DND-41 (cell line): ENCODE data around the gene SLC15A1.

Source experiments
- ATAC-seq: fragments of 200-7000 bp; cut with Tn5 transposase; 3 replicates; pipeline ENCODE4 v1.9.1; 2021; ENCODE audit warnings: low read depth; ENCODE audit not compliant: insufficient read depth
- DNase-seq: peaks from one replicate; pipeline ENCODE4 v3.0.0-alpha.2; 2020
- H2AFZ ChIP-seq: 2 replicates; pipeline ENCODE4 v1.6.0; 2012; ENCODE audit warnings: low read depth, low read length
- H3K27ac ChIP-seq: 2 replicates; pipeline ENCODE4 v1.5.1; 2012; ENCODE audit warnings: low read length, inconsistent platforms
- H3K27me3 ChIP-seq: fragments of 200-600 bp; sonication (generic); 2 replicates; pipeline ENCODE4 v1.6.0; 2012; ENCODE audit warnings: low read length, mild to moderate bottlenecking, inconsistent platforms; ENCODE audit not compliant: insufficient read depth, poor library complexity
- H3K36me3 ChIP-seq: 2 replicates; pipeline ENCODE4 v1.5.1; 2012; ENCODE audit warnings: low read length, inconsistent platforms; ENCODE audit not compliant: insufficient read depth
- H3K4me1 ChIP-seq: 2 replicates; pipeline ENCODE4 v1.5.1; 2012; ENCODE audit warnings: mild to moderate bottlenecking, low read length; ENCODE audit not compliant: insufficient read depth
- H3K4me2 ChIP-seq: 2 replicates; pipeline ENCODE4 v1.6.0; 2012; ENCODE audit warnings: mild to moderate bottlenecking, moderate library complexity, low read length, inconsistent platforms; ENCODE audit not compliant: insufficient read depth
- H3K4me3 ChIP-seq, 2 experiments: fragments of 200-600 bp in 1 of 2; shearing (Covaris generic) in 1 of 2; 2 replicates each; pipeline ENCODE4 v1.5.1; 2012 to 2016; ENCODE audit warnings: inconsistent platforms in 2 of 2, low read length in 2 of 2, mild to moderate bottlenecking in 2 of 2, low read depth in 1 of 2, moderate library complexity in 1 of 2
- H3K79me2 ChIP-seq: 2 replicates; pipeline ENCODE4 v1.6.0; 2012; ENCODE audit warnings: low read length, inconsistent platforms; ENCODE audit not compliant: insufficient read depth
- H3K9ac ChIP-seq: 2 replicates; pipeline ENCODE4 v1.6.0; 2012; ENCODE audit warnings: low read depth, mild to moderate bottlenecking, inconsistent platforms, low read length, moderate library complexity
- H3K9me3 ChIP-seq: 2 replicates; pipeline ENCODE4 v1.5.1; 2012; ENCODE audit warnings: low read length, moderate library complexity, mild to moderate bottlenecking, inconsistent platforms; ENCODE audit not compliant: insufficient read depth, severe bottlenecking
- H4K20me1 ChIP-seq: 2 replicates; pipeline ENCODE4 v1.6.0; 2012; ENCODE audit warnings: low read length; ENCODE audit not compliant: insufficient read depth
- EZH2 ChIP-seq: IDR thresholded peaks from 3 replicates; pipeline ENCODE4 v1.6.1; 2012; ENCODE audit warnings: borderline replicate concordance, low read depth, mild to moderate bottlenecking, moderate library complexity, low read length, inconsistent platforms; ENCODE audit not compliant: severe bottlenecking
- TF ChIP-seq, protein P1 (sequence below): IDR thresholded peaks from 2 replicates; pipeline ENCODE4 v1.5.1; 2012; ENCODE audit warnings: borderline replicate concordance, low read length, moderate library complexity, mild to moderate bottlenecking; ENCODE audit not compliant: poor library complexity, severe bottlenecking; ENCODE audit errors: extremely low read depth

SLC15A1 gene

DNA sequence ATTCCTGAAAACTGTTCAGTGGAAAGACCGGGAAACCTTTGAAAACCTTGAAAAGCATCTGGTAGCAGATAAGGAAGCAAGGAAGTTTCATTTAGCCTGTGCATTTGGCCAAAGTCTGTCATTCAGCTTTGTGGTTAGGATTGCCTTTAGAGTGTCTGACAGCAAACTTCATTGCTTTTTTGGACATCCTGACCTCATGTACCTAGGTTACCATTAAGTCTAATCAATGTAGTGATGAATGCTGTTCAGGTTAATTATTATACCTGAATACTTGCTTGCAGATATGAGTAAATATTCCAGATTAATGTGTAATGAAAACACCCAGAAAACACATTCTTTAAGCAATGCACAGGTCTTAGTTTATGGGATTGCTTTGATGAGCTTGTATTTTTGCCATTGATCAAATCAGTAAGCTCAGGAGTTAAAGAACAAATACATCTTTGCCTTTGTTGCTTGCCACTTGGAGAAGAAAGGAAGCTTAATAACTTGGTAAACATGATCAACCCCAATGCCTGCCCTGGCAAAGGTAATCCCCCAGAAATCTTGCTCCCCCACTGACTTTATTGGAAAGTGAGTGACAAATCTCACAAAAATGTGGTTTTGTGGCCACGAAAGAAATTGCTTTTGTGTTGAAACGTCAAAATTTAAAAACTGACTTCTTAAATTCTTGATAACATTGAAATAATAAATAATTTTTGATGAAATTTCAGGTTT, 87.4 kb downstream of the SLC15A1 start:
- Histone ChIP-seq H3K36me3 (no peaks in the 10 kb centered on the region), H3K4me2 (no peak overlapping the region), H3K27ac (no peak overlapping the region), H3K4me3 (no peak overlapping the region), H3K79me2 (no peaks in the 10 kb centered on the region), H3K27me3 (peaks cover 5% of the 10 kb centered on the region), H2AFZ (no peak overlapping the region), H4K20me1 (no peaks in the 10 kb centered on the region), H3K9me3 (no peaks in the 10 kb centered on the region), H3K4me1 (no peaks in the 10 kb centered on the region), H3K9ac (no peak overlapping the region)
- TF ChIP-seq, protein P1, sequence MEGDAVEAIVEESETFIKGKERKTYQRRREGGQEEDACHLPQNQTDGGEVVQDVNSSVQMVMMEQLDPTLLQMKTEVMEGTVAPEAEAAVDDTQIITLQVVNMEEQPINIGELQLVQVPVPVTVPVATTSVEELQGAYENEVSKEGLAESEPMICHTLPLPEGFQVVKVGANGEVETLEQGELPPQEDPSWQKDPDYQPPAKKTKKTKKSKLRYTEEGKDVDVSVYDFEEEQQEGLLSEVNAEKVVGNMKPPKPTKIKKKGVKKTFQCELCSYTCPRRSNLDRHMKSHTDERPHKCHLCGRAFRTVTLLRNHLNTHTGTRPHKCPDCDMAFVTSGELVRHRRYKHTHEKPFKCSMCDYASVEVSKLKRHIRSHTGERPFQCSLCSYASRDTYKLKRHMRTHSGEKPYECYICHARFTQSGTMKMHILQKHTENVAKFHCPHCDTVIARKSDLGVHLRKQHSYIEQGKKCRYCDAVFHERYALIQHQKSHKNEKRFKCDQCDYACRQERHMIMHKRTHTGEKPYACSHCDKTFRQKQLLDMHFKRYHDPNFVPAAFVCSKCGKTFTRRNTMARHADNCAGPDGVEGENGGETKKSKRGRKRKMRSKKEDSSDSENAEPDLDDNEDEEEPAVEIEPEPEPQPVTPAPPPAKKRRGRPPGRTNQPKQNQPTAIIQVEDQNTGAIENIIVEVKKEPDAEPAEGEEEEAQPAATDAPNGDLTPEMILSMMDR = no peak
- no peak for TF ChIP-seq EZH2
- DNase-seq = no peak
- ATAC-seq = no peak

DNA sequence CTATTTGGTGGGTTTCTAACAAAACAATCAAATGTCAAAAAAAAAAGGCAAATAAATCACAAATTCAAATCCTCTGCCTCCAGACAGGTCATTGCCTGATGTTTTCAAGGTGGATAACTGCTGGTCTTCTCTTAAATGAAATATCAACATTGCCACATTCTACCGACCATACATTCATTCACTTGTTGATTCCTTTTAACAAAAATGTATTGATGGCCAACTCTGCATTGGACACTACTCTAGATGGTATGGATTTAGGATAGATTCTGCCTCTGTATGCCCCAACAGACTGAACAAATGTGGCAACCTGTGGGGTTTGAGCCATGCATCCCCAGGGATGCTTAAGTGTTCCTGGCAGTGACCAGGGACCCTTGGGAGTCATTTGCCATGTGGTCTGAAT, 88.0 kb downstream of the SLC15A1 start:
- TF ChIP-seq, protein P1 = no peak
- TF ChIP-seq EZH2 = no peak
- Histone ChIP-seq H3K4me3 (no peak overlapping the region), H3K4me2 (no peak overlapping the region), H3K9ac (no peak overlapping the region), H3K79me2 (no peaks in the 10 kb centered on the region), H2AFZ (no peak overlapping the region), H3K36me3 (no peaks in the 10 kb centered on the region), H3K4me1 (no peaks in the 10 kb centered on the region), H3K27ac (no peak overlapping the region), H4K20me1 (no peaks in the 10 kb centered on the region), H3K9me3 (no peaks in the 10 kb centered on the region), H3K27me3 (peaks cover 4% of the 10 kb centered on the region)
- ATAC-seq = no peak
- no peak for DNase-seq

DNA sequence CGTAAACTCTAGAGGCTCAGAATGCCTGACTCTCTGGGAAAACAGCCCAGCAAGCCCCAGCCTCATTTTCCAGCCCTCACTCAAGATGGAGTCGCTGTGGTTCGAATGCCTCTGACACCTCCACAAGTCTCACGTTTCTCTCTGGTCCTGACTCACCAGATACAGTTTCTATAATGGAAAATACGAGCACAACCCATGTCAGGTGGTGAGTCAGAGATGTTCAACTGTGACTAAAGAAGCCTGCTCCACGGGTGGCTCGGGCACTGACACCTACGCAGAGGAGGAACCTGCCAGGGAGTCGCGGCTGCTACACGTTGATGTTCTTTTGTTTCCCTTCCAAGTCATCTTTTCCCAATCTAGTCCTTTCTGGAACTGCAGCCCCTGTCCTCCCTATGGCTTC, 88.4 kb downstream of the SLC15A1 start:
- no peak overlapping the region for H3K27ac ChIP-seq
- no peaks in the 10 kb centered on the region for H3K36me3 ChIP-seq
- TF ChIP-seq EZH2 = no peak
- TF ChIP-seq, protein P1 = no peak
- no peak overlapping the region for H2AFZ ChIP-seq
- H3K79me2 ChIP-seq = no peaks in the 10 kb centered on the region
- H3K9ac ChIP-seq = no peak overlapping the region
- DNase-seq (no peak), ATAC-seq (no peak)
- H3K27me3 ChIP-seq = peaks cover 2% of the 10 kb centered on the region
- no peak overlapping the region for H3K4me3 ChIP-seq
- no peaks in the 10 kb centered on the region for H3K9me3 ChIP-seq
- H3K4me2 ChIP-seq = no peak overlapping the region
- H3K4me1 ChIP-seq = no peaks in the 10 kb centered on the region
- H4K20me1 ChIP-seq = no peaks in the 10 kb centered on the region
